ENCODE measurements around the gene DGCR6L. TPM values are rescaled to one million over a fixed set of nuclear protein-coding genes. Genes with fewer than 3 reads are reported as not detected.
A peak's percentile ranks its signal among the peaks of the same experiment; 100 is the strongest.
"Not testable (repeated sequence)": the region's sequence is repeated elsewhere in the genome, so short reads cannot be mapped to it uniquely, and the experiment has no call there.

DGCR6L gene
- total RNA-seq: 55.7 and 72.8 TPM in 2 replicates
- 73.4 TPM for polyA plus RNA-seq (2012)

DNA sequence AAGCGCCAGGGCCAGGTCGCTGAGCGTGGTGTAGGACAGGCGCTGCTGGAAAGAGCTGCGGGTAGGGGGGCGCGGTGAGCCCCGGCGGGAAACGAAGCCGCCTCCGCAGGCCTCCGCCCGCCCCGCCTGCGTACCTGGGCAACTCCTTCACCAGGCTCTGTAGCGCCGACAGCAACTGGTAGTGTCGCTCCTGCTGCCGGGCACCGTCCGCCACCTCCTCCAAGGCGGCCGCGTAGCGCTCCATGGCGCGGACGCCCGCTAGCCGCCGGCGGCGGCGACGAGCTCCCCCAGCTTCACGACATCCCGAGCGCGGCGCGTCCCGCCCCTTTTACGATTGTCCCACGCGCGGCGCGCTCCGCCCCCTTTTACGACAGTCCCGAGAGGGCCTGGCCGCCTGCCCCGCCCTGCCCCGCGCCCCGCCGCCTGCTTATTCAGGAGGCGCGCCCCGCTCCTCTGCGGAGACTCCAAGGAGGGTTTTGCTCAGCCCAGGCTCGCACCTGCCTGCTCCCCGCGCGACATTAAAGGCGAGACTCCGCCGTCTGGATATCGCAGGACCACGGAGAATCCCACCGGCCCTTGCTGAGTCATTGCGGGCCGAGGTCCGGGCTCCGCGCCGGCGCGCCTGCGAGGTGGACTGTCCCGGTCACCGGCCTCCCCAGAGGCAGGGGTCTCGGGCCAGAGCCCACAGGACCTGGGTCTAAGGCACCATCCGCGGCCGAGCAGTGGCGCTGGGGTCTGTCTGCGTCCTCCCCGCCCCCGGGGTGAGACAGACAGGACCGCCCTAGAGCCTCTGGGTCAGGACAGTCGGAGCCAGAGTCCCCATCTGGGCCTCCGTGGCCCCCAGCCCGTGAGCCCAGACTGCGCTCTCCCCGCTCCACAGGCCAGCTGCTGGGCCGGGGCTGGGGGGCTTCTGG lies at the start of gene DGCR6L:
Gene DGCR6L, minus strand, starts transcription at position 316 of the 914 bp plus-strand sequence. Its CDS starts 72 bp downstream, at position 244.
- DNase-seq (ENCODE audit: low read depth): peak; percentile 97

DNA sequence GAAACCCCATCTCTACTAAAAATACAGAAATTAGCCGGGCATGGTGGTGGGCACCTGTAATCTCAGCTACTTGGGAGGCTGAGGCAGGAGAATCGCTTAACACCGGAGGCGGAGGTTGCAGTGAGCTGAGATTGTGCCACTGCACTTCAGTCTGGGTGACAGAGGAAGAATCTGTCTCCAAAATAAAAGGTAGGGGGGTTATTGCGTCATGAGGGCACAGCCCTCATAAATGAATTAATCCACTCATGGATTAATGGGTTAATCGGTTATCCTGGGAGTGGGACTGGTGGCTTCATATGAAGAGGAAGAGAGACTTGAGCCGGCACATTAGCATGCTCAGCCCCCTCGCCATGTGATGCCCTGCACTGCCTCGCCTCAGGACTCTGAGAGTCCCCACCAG lies 49.0 kb upstream of the DGCR6L start:
- DNase-seq (ENCODE audit: low read depth): not testable (repeated sequence)

DNA sequence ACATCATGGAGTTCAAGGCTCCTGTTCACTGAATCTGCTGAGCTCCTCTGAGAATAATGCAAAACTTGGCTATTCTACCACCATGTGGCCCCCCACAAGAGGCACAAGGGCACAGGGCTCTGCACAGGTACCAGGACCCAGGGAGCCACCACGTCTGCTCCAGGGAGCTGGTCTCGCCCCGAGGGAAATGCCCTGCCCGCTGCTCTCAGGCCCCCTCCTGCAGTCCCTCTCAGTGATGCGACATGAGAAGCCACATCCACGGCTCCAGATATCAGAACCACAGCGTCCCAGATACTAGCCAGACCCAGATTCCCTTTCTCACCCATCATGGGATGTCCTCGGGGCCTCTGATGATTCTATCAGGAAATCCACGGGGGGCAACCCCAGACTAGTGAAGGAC lies 47.0 kb upstream of the DGCR6L start:
- not testable (repeated sequence) for DNase-seq (ENCODE audit: low read depth)

DNA sequence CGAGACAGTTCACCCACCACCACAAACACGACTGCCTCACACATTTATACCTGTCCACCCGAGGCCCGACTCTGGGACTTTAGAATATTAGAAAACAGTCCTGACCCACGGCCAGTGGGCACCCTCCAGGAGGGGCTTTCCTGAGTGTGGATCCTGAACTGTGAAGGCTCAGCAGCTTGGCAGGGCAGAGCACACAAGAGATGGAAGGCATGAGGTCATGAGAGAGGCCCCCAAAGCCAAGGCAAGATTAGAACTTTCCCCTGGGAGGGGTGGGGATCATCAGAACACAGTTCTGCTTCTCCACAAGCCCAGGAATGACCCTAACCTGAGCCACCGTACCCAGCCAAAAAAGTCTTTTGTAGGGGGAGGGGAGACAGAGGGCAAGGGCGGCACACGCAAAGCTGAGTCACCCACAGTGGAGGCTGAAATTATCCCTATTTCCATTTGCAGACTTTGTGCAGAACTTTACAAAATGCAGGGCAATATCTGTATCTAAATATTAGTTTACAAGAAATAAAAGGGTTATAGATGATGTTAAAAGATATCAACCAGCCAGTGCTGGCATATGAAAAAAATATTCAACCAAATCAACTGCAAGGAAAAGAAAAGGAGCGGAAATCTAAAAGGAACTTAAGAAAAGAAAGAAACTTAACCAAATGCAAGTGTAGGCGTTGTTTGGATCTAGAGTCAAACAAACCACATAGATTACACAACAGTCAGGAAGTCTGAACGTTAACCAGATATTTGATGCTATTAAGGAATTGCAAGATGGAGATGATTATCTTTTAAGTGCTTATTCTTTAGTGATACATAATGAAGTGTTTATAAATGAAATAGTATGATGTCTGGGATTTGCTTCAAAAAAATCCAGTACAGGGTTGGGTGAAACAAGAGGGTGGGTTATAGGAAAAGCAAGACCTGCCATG lies 44.7 kb upstream of the DGCR6L start:
- DNase-seq (ENCODE audit: low read depth): not testable (repeated sequence)

GRCh38 chr22:20362403-20362802 lies 42.5 kb upstream of the DGCR6L start:
- DNase-seq (ENCODE audit: low read depth): not testable (repeated sequence)

GRCh38 chr22:20361752-20362229 lies 41.9 kb upstream of the DGCR6L start:
- DNase-seq (ENCODE audit: low read depth): not testable (repeated sequence)

DNA sequence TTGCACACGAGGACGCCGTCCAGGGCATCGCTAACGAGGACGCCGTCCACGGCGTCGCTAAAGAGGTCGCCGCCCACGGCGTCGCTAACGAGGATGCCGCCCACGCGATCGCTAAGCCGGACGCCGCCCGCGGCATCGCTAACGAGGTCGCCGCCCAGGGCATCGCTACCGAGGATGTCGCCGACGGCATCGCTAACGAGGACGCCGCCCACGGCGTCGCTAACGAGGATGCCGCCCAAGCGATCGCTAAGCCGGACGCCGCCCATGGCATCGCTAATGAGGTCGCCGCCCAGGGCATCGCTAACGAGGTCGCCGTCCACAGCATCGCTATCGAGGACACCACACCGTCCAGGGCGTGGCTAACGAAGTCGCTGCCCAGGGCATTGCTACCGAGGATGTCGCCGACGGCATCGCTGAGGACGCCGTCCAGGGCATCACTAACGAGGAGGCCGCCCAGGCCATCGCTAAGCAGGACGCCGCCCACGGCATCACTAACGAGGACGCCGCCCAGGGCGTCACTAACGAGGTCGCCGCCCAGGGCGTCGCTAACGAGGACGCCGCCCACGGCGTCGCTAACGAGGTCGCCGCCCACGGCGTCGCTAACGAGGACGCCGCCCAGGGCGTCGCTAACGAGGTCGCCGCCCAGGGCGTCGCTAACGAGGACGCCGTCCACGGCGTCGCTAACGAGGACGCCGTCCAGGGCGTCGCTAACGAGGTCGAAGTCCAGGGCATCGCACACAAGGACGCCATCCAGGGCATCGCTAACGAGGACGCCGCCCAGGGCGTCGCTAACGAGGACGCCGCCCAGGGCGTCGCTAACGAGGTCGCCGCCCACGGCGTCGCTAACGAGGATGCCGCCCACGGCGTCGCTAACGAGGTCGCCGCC lies 41.2 kb upstream of the DGCR6L start:
- DNase-seq (ENCODE audit: low read depth): not testable (repeated sequence)

- DNase-seq (ENCODE audit: low read depth): not testable (repeated sequence)
Measured at GRCh38 chr22:20360261-20360660, 40.4 kb upstream of the DGCR6L start.

GRCh38 chr22:20358503-20359239 lies 38.8 kb upstream of the DGCR6L start:
- not testable (repeated sequence) for DNase-seq (ENCODE audit: low read depth)

GRCh38 chr22:20357967-20358366 lies 38.1 kb upstream of the DGCR6L start:
- not testable (repeated sequence) for DNase-seq (ENCODE audit: low read depth)

GRCh38 chr22:20356906-20357305 lies 37.0 kb upstream of the DGCR6L start:
- not testable (repeated sequence) for DNase-seq (ENCODE audit: low read depth)

DNA sequence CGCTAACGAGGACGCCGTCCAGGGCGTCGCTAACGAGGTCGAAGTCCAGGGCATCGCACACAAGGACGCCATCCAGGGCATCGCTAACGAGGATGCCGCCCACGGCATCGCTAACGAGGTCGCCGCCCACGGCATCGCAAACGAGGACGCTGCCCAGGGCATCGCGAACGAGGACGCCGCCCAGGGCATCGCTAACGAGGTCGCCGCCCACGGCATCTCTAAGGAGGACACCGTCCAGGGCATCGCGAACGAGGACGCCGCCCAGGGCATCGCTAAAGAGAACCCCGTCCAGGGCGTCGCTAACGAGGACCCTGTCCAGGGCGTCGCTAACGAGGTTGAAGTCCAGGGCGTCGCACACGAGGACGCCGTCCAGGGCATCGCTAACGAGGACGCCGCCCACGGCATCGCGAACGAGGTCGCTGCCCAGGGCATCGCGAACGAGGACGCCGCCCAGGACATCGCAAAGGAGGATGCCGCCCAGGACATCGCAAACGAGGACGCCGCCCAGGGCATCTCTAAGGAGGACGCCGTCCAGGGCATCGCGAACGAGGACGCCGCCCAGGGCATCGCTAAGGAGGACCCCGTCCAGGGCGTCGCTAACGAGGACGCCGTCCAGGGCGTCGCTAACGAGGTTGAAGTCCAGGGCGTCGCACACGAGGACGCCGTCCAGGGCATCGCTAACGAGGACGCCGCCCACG lies 36.2 kb upstream of the DGCR6L start:
- DNase-seq (ENCODE audit: low read depth): not testable (repeated sequence)

GRCh38 chr22:20354238-20354975 lies 34.5 kb upstream of the DGCR6L start:
- no peak for DNase-seq (ENCODE audit: low read depth)

DNA sequence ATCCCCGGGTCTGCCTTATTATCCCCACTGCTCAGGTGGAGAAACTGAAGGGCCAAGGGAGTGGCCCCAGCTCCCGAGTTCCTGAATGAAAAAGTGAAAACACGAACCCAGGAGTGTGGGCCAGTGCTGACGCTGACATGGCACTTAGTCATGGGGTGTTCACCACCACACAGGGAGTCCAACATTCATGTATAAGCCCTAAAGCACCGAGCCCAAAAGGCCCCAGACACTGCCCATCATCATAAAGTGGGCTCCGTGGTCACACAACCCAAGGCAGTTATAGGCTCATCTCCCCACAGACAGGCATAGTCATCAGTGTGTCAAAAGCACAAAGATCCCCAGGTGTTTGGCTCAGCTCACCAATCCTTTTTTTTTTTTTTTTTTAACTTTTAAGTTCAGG lies 32.7 kb upstream of the DGCR6L start:
- not testable (repeated sequence) for DNase-seq (ENCODE audit: low read depth)

- DNase-seq (ENCODE audit: low read depth): not testable (repeated sequence)
Measured at GRCh38 chr22:20346553-20346952, 26.7 kb upstream of the DGCR6L start.

- not testable (repeated sequence) for DNase-seq (ENCODE audit: low read depth)
Measured at GRCh38 chr22:20338291-20338690, 18.4 kb upstream of the DGCR6L start.

GRCh38 chr22:20337807-20338206 lies 17.9 kb upstream of the DGCR6L start:
- DNase-seq (ENCODE audit: low read depth): not testable (repeated sequence)

GRCh38 chr22:20336561-20336960 lies 16.7 kb upstream of the DGCR6L start:
- DNase-seq (ENCODE audit: low read depth): not testable (repeated sequence)

Measured in myocyte (in vitro differentiated cells).